ENCODE measurements around the gene MRPS25. TPM values are rescaled to one million over a fixed set of nuclear protein-coding genes. Genes with fewer than 3 reads are reported as not detected.

The MRPS25 gene
- total RNA-seq, 1 donor from 2014 or later, result 141 TPM

GRCh38 chr3:15029625-15030024 is 35.5 kb downstream of the MRPS25 start:
- Mint-ChIP-seq H3K27ac (ENCODE audit: unreplicated experiment) (peak overlapping the region; percentile 45), H3K36me3 (ENCODE audit: unreplicated experiment) (peaks cover 4% of the 10 kb centered on the region), H3K4me1 (ENCODE audit: low read depth, unreplicated experiment) (no peaks in the 10 kb centered on the region), H3K27me3 (ENCODE audit: unreplicated experiment) (no peaks in the 10 kb centered on the region), H3K9me3 (ENCODE audit: unreplicated experiment) (peaks cover 1% of the 10 kb centered on the region), H3K4me3 (ENCODE audit: unreplicated experiment) (no peak overlapping the region)
- no peak for TF ChIP-seq CTCF (IDR thresholded peaks at IDR 0.05; ENCODE audit: partially characterized antibody, unreplicated experiment)
- no peak for DNase-seq

GRCh38 chr3:15023719-15024118 is 41.4 kb downstream of the MRPS25 start:
- Mint-ChIP-seq H3K36me3 (ENCODE audit: unreplicated experiment) (peaks cover 4% of the 10 kb centered on the region), H3K27me3 (ENCODE audit: unreplicated experiment) (no peaks in the 10 kb centered on the region), H3K27ac (ENCODE audit: unreplicated experiment) (peak overlapping the region; percentile 50), H3K4me3 (ENCODE audit: unreplicated experiment) (no peak overlapping the region), H3K4me1 (ENCODE audit: low read depth, unreplicated experiment) (peaks cover 16% of the 10 kb centered on the region), H3K9me3 (ENCODE audit: unreplicated experiment) (no peaks in the 10 kb centered on the region)
- no peak for DNase-seq
- no peak for TF ChIP-seq CTCF (IDR thresholded peaks at IDR 0.05; ENCODE audit: partially characterized antibody, unreplicated experiment)

GRCh38 chr3:15023249-15023648 is 41.9 kb downstream of the MRPS25 start:
- Mint-ChIP-seq H3K27me3 (ENCODE audit: unreplicated experiment) (no peaks in the 10 kb centered on the region), H3K4me1 (ENCODE audit: low read depth, unreplicated experiment) (peaks cover 16% of the 10 kb centered on the region), H3K4me3 (ENCODE audit: unreplicated experiment) (peak overlapping the region; percentile 63), H3K9me3 (ENCODE audit: unreplicated experiment) (no peaks in the 10 kb centered on the region), H3K27ac (ENCODE audit: unreplicated experiment) (peak overlapping the region; percentile 97), H3K36me3 (ENCODE audit: unreplicated experiment) (peaks cover 4% of the 10 kb centered on the region)
- peak; percentile 68 for DNase-seq
- TF ChIP-seq CTCF (IDR thresholded peaks at IDR 0.05; ENCODE audit: partially characterized antibody, unreplicated experiment), result no peak

- DNase-seq, result no peak
- H3K4me1 Mint-ChIP-seq (ENCODE audit: low read depth, unreplicated experiment), result no peaks in the 10 kb centered on the region
- H3K27me3 Mint-ChIP-seq (ENCODE audit: unreplicated experiment), result no peaks in the 10 kb centered on the region
- no peak for TF ChIP-seq CTCF (IDR thresholded peaks at IDR 0.05; ENCODE audit: partially characterized antibody, unreplicated experiment)
- H3K4me3 Mint-ChIP-seq (ENCODE audit: unreplicated experiment), result no peak overlapping the region
- no peaks in the 10 kb centered on the region for H3K36me3 Mint-ChIP-seq (ENCODE audit: unreplicated experiment)
- no peak overlapping the region for H3K27ac Mint-ChIP-seq (ENCODE audit: unreplicated experiment)
- H3K9me3 Mint-ChIP-seq (ENCODE audit: unreplicated experiment), result no peaks in the 10 kb centered on the region
These were observed 47.9 kb downstream of the MRPS25 start for GRCh38 chr3:15017191-15017590.

- Mint-ChIP-seq H3K27ac (ENCODE audit: unreplicated experiment) (no peak overlapping the region), H3K9me3 (ENCODE audit: unreplicated experiment) (no peaks in the 10 kb centered on the region), H3K36me3 (ENCODE audit: unreplicated experiment) (no peaks in the 10 kb centered on the region), H3K27me3 (ENCODE audit: unreplicated experiment) (no peaks in the 10 kb centered on the region), H3K4me3 (ENCODE audit: unreplicated experiment) (no peak overlapping the region), H3K4me1 (ENCODE audit: low read depth, unreplicated experiment) (no peaks in the 10 kb centered on the region)
- TF ChIP-seq CTCF (IDR thresholded peaks at IDR 0.05; ENCODE audit: partially characterized antibody, unreplicated experiment), result no peak
- no peak for DNase-seq
These were observed 49.7 kb downstream of the MRPS25 start for GRCh38 chr3:15015456-15015855.

Data from glutamatergic neuron (in vitro differentiated cells).